Measurements from ENCODE around the gene USP34.

The USP34 gene

DNA sequence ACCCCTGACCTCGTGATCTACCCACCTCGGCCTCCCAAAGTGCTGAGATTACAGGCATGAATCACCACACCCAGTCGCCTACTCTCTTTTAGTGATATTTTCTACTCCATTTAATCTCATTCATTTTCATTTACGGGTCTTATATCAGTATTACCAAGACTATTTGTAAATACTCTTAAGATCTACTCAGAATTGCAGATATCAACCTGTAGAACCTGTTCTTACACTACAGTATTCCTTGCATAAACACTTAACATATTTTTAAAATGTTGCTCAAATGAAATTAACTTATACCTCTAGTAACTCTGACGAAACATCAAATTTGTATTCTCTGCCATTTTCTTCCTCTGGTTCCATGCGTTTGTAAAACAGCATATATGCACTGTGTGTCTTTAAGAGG lies 229.6 kb downstream of the USP34 start (continued):
- TF ChIP-seq SP2 (tag by site-specific recombination; IDR thresholded peaks at IDR 0.05) (no peak), OSR2 (tag by site-specific recombination; IDR thresholded peaks at IDR 0.05) (no peak), ZNF561 (tag by site-specific recombination; IDR thresholded peaks at IDR 0.05; ENCODE audit: borderline replicate concordance) (no peak)

DNA sequence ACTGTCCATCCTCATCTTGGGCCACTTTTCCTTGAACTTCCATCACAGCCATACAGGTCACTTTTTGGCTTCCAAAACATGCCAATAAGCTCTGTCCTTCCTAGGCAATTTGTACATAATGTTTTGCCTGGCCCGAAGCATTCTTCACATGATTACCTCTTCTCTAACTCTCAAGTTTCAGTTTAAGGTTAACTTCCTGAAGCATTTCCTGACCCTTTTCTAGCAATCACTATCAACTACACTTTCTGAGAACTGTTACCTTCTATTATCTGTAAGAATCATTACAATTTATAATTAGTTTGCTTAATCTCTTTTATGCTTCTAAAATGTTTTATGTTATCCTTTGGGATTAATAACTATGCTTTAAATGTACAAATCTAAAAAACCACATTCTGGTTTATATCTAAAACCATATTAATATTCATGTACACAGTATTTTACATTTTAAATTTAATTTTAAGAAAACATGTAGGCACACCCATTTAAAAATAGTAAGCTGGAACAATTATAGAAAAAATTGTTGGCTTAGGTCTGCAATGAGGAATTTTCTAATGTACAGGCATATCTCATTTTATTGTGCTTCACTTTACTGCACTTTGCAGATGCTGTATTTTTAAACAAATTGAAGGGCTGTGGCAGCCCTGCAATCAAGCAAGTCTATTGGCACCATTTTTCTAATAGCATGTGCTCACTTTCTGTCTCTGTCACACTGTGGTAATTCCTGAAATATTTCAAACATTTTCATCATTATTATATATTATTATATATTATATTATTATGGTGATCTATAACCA lies 232.5 kb downstream of the USP34 start:
- ChIA-PET POLR2A (no interaction called here), CTCF (no interaction called here)
- Histone ChIP-seq H3K4me1 (ENCODE audit: control insufficient read depth, insufficient read depth, low read length) (no peaks in the 10 kb centered on the region), H3K27ac (ENCODE audit: extremely low read depth, low read depth, low read length) (no peak overlapping the region), H3K9me3 (ENCODE audit: control insufficient read depth, insufficient read depth, low read depth, low read length) (no peaks in the 10 kb centered on the region), H3K4me3 (ENCODE audit: low read depth, low read length) (no peak overlapping the region), H3K36me3 (ENCODE audit: control insufficient read depth in 2 of 2, insufficient read depth in 1 of 2, low read length in 2 of 2) (peaks cover 46% of the 10 kb centered on the region in 2 experiments)
- TF ChIP-seq, protein P1, sequence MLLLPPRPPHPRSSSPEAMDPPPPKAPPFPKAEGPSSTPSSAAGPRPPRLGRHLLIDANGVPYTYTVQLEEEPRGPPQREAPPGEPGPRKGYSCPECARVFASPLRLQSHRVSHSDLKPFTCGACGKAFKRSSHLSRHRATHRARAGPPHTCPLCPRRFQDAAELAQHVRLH (tag by site-specific recombination; IDR thresholded peaks at IDR 0.05) = no peak
- TF ChIP-seq REPIN1 (tag by site-specific recombination; IDR thresholded peaks at IDR 0.05; ENCODE audit: low read depth) (no peak), ZFHX2 (tag by site-specific recombination; conservative IDR thresholded peaks at IDR 0.05) (no peak), ZNF394 (tag by site-specific recombination; IDR thresholded peaks at IDR 0.05; ENCODE audit: borderline replicate concordance) (no peak)

DNA sequence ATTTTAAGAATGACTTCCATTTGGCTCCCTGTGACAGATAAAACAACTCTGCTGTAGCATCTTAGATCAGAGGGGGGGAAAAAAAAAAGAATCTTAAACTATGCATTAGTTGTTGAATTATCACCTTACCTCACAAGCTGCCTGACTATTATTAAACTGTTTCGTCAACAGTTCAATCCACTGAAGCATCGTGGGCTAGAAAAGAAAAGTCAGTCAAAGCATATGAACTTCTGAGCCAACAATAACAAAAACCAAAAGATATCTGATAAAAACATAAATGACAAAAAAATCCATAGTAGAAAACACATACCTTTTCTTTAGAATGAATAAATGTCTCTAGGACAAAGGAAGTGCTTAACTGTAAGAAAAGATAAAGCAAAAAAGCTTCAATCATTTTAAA lies 235.2 kb downstream of the USP34 start:
- no peak overlapping the region for H3K27ac ChIP-seq (ENCODE audit: extremely low read depth, low read depth, low read length)
- POLR2A ChIA-PET = no interaction called here

DNA sequence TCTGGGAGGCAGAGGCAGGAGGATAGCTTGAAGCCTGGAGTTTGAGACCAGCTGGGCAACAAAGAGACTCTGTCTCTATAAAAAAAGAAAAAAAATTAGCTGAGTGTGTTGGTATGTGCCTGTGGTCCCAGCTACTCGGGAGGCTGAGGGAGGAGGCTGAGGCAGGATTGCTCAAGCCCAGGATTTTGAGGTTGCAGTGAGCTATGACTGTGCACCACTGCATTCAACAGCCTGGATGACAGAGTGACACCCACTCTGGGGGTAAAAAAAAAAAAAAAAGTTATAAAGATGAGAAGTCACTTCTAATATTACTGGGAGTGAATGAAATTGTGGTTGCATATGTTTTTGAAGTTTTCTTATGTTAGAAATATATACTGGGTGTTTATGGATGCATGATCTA lies 237.3 kb downstream of the USP34 start:
- peaks cover 51 to 54% of the 10 kb centered on the region in 2 experiments for H3K36me3 ChIP-seq (ENCODE audit: control insufficient read depth in 2 of 2, insufficient read depth in 1 of 2, low read length in 2 of 2)
- H3K27ac ChIP-seq (ENCODE audit: extremely low read depth, low read depth, low read length) = no peak overlapping the region
- H3K4me3 ChIP-seq (ENCODE audit: low read depth, low read length) = no peak overlapping the region
- POLR2A ChIA-PET = no interaction called here
- H3K9me3 ChIP-seq (ENCODE audit: control insufficient read depth, insufficient read depth, low read depth, low read length) = no peaks in the 10 kb centered on the region
- no peaks in the 10 kb centered on the region for H3K4me1 ChIP-seq (ENCODE audit: control insufficient read depth, insufficient read depth, low read length)
- no peak for TF ChIP-seq ZNF501 (tag by site-specific recombination; IDR thresholded peaks at IDR 0.05)
- TF ChIP-seq ZNF658 (tag by site-specific recombination; IDR thresholded peaks at IDR 0.05) = no peak
- TF ChIP-seq ZNF626 (tag by site-specific recombination; IDR thresholded peaks at IDR 0.05) = no peak
- TF ChIP-seq ZNF843 (tag by site-specific recombination; IDR thresholded peaks at IDR 0.05) = no peak
- no peak for TF ChIP-seq ZNF514 (tag by site-specific recombination; IDR thresholded peaks at IDR 0.05)
- no peak for TF ChIP-seq ZBTB8A (tag by site-specific recombination; IDR thresholded peaks at IDR 0.05)
- TF ChIP-seq SP3 (tag by site-specific recombination; IDR thresholded peaks at IDR 0.05) = no peak
- no peak for TF ChIP-seq ZBTB48 (tag by site-specific recombination; IDR thresholded peaks at IDR 0.05)
- TF ChIP-seq ZNF239 (tag by site-specific recombination; IDR thresholded peaks at IDR 0.05) = no peak
- TF ChIP-seq ZNF610 (tag by site-specific recombination; IDR thresholded peaks at IDR 0.05; ENCODE audit: borderline replicate concordance) = no peak
- TF ChIP-seq, protein P2, sequence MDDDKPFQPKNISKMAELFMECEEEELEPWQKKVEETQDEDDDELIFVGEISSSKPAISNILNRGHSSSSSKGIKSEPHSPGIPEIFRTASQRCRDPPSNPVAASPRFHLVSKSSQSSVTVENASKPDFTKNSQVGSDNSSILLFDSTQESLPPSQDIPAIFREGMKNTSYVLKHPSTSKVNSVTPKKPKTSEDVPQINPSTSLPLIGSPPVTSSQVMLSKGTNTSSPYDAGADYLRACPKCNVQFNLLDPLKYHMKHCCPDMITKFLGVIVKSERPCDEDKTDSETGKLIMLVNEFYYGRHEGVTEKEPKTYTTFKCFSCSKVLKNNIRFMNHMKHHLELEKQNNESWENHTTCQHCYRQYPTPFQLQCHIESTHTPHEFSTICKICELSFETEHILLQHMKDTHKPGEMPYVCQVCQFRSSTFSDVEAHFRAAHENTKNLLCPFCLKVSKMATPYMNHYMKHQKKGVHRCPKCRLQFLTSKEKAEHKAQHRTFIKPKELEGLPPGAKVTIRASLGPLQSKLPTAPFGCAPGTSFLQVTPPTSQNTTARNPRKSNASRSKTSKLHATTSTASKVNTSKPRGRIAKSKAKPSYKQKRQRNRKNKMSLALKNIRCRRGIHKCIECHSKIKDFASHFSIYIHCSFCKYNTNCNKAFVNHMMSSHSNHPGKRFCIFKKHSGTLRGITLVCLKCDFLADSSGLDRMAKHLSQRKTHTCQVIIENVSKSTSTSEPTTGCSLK (tag by site-specific recombination; IDR thresholded peaks at IDR 0.05) = no peak
- TF ChIP-seq ZNF140 (tag by site-specific recombination; IDR thresholded peaks at IDR 0.05) = no peak
- TF ChIP-seq ZNF529 (tag by site-specific recombination; IDR thresholded peaks at IDR 0.05; ENCODE audit: insufficient replicate concordance) = no peak
- no peak for TF ChIP-seq ZNF202 (tag by site-specific recombination; IDR thresholded peaks at IDR 0.05; ENCODE audit: borderline replicate concordance)
- no peak for TF ChIP-seq FEZF1 (tag by site-specific recombination; IDR thresholded peaks at IDR 0.05)
- no peak for TF ChIP-seq ZNF19 (tag by site-specific recombination; IDR thresholded peaks at IDR 0.05; ENCODE audit: low read depth)
- TF ChIP-seq ZNF747 (tag by site-specific recombination; IDR thresholded peaks at IDR 0.05) = no peak
- CTCF ChIA-PET = interaction anchor here (0.6 kb wide), 1 partner anchor 17 kb away, joined by 3 read pairs; no protein-coding TSS in a partner anchor

More for the DNA sequence above, 235.2 kb downstream of the USP34 start:
- CTCF ChIA-PET = no interaction called here
- no peaks in the 10 kb centered on the region for H3K9me3 ChIP-seq (ENCODE audit: control insufficient read depth, insufficient read depth, low read depth, low read length)
- H3K36me3 ChIP-seq (ENCODE audit: control insufficient read depth in 2 of 2, insufficient read depth in 1 of 2, low read length in 2 of 2) = peaks cover 48 to 50% of the 10 kb centered on the region in 2 experiments
- no peak overlapping the region for H3K4me3 ChIP-seq (ENCODE audit: low read depth, low read length)
- TF ChIP-seq ZNF37A (tag by site-specific recombination; IDR thresholded peaks at IDR 0.05) = no peak
- TF ChIP-seq ZNF658 (tag by site-specific recombination; IDR thresholded peaks at IDR 0.05) = no peak
- TF ChIP-seq, protein P3, sequence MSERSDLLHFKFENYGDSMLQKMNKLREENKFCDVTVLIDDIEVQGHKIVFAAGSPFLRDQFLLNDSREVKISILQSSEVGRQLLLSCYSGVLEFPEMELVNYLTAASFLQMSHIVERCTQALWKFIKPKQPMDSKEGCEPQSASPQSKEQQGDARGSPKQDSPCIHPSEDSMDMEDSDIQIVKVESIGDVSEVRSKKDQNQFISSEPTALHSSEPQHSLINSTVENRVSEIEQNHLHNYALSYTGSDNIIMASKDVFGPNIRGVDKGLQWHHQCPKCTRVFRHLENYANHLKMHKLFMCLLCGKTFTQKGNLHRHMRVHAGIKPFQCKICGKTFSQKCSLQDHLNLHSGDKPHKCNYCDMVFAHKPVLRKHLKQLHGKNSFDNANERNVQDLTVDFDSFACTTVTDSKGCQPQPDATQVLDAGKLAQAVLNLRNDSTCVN (tag by site-specific recombination; optimal IDR thresholded peaks at IDR 0.05) = no peak
- TF ChIP-seq KLF8 (tag by site-specific recombination; IDR thresholded peaks at IDR 0.05) = no peak
- no peak for TF ChIP-seq MYNN (tag by site-specific recombination; IDR thresholded peaks at IDR 0.05; ENCODE audit: borderline replicate concordance)
- TF ChIP-seq ZNF510 (tag by site-specific recombination; IDR thresholded peaks at IDR 0.05; ENCODE audit: insufficient replicate concordance) = no peak
- TF ChIP-seq ZNF302 (tag by site-specific recombination; IDR thresholded peaks at IDR 0.05; ENCODE audit: low read depth) = no peak
- TF ChIP-seq ZNF530 (tag by site-specific recombination; IDR thresholded peaks at IDR 0.05; ENCODE audit: low read depth) = no peak
- no peaks in the 10 kb centered on the region for H3K4me1 ChIP-seq (ENCODE audit: control insufficient read depth, insufficient read depth, low read length)
